ENCODE results near the gene POU5F1.

Gene POU5F1

GRCh38 chr6:31158863-31159855 lies 11.3 kb downstream of the POU5F1 start:
- H3K4me3 ChIP-seq (ENCODE audit: low read depth, low read length): peak overlapping the region; percentile 93
- no peak for DNase-seq (ENCODE audit: low read depth)
- TF ChIP-seq MYC (IDR thresholded peaks at IDR 0.05; ENCODE audit: low read depth, low read length) (no peak), MAX (IDR thresholded peaks at IDR 0.05; ENCODE audit: low read depth, low read length) (no peak), POLR2A (IDR thresholded peaks at IDR 0.05; ENCODE audit: extremely low read depth, insufficient read length) (no peak), CTCF (IDR thresholded peaks at IDR 0.05; ENCODE audit: low read depth, low read length) (no peak)

- no peak for TF ChIP-seq CTCF (IDR thresholded peaks at IDR 0.05; ENCODE audit: low read depth, low read length)
- peak; percentile 28 for TF ChIP-seq POLR2A (IDR thresholded peaks at IDR 0.05; ENCODE audit: extremely low read depth, insufficient read length)
- peak within 1 kb of the TSS; percentile 93 for H3K4me3 ChIP-seq (ENCODE audit: low read depth, low read length)
- DNase-seq (ENCODE audit: low read depth): peak; percentile 99
Measured at GRCh38 chr6:31158140-31158862, 12.2 kb downstream of the POU5F1 start, which contains the start of gene TCF19. TCF19 (plus strand) TSS chr6:31158589; CDS start chr6:31159470, 881 bp downstream.

GRCh38 chr6:31157513-31158139 lies 12.9 kb downstream of the POU5F1 start, which contains the start of gene CCHCR1:
CCHCR1 (minus strand) TSS chr6:31157802; CDS start chr6:31157600, 202 bp downstream.
- H3K4me3 ChIP-seq (ENCODE audit: low read depth, low read length): peak within 1 kb of the TSS; percentile 93
- DNase-seq (ENCODE audit: low read depth): no peak
- no peak for TF ChIP-seq MAX (IDR thresholded peaks at IDR 0.05; ENCODE audit: low read depth, low read length)
- TF ChIP-seq MYC (IDR thresholded peaks at IDR 0.05; ENCODE audit: low read depth, low read length): no peak
- no peak for TF ChIP-seq CTCF (IDR thresholded peaks at IDR 0.05; ENCODE audit: low read depth, low read length)
- TF ChIP-seq POLR2A (IDR thresholded peaks at IDR 0.05; ENCODE audit: extremely low read depth, insufficient read length): no peak

GRCh38 chr6:31156641-31157040 lies 13.8 kb downstream of the POU5F1 start:
- H3K4me3 ChIP-seq (ENCODE audit: low read depth, low read length): no peak overlapping the region
- no peak for DNase-seq (ENCODE audit: low read depth)
- TF ChIP-seq CTCF (IDR thresholded peaks at IDR 0.05; ENCODE audit: low read depth, low read length): no peak
- TF ChIP-seq MAX (IDR thresholded peaks at IDR 0.05; ENCODE audit: low read depth, low read length): no peak

GRCh38 chr6:31154436-31154835 lies 16.0 kb downstream of the POU5F1 start:
- H3K4me3 ChIP-seq (ENCODE audit: low read depth, low read length): no peak overlapping the region
- TF ChIP-seq CTCF (IDR thresholded peaks at IDR 0.05; ENCODE audit: low read depth, low read length) (no peak), MYC (IDR thresholded peaks at IDR 0.05; ENCODE audit: low read depth, low read length) (no peak), MAX (IDR thresholded peaks at IDR 0.05; ENCODE audit: low read depth, low read length) (no peak), POLR2A (IDR thresholded peaks at IDR 0.05; ENCODE audit: extremely low read depth, insufficient read length) (no peak)
- no peak for DNase-seq (ENCODE audit: low read depth)

All from NB4 (cell line).